ENCODE results near the gene LRBA. TPM values are rescaled to one million over a fixed set of nuclear protein-coding genes. Genes with fewer than 3 reads are reported as not detected.

Gene LRBA
- total RNA-seq, 1 experiment from 2014 or later = 55.3 TPM

- H3K56ac ChIP-seq (ENCODE audit: insufficient read length, low read depth, low read length) = no peak overlapping the region
- H3K23me2 ChIP-seq (ENCODE audit: insufficient read length, low read depth, low read length, poor library complexity, severe bottlenecking) = no peaks in the 10 kb centered on the region
- H2BK12ac ChIP-seq (ENCODE audit: insufficient read length, low read depth, low read length) = no peak overlapping the region
- Mint-ChIP-seq H3K27ac (no peak overlapping the region), H3K27me3 (ENCODE audit: low read depth) (no peaks in the 10 kb centered on the region), H3K9me3 (peaks cover 0 to 6% of the 10 kb centered on the region in 2 experiments; a peak in 1 of 5 replicates), H3K36me3 (ENCODE audit: insufficient read depth in 1 of 3, low read depth in 3 of 3) (peaks cover 2 to 10% (median 9%) of the 10 kb centered on the region in 3 experiments; a peak in 4 of 7 replicates), H3K4me3 (no peak overlapping the region), H3K4me1 (no peaks in the 10 kb centered on the region)
- H3K27me3 ChIP-seq (ENCODE audit: insufficient read depth, low read length) = no peaks in the 10 kb centered on the region
- no peak overlapping the region for H3K9ac ChIP-seq (ENCODE audit: extremely low read depth, insufficient read length, low read length)
- H4K20me1 ChIP-seq (ENCODE audit: control insufficient read depth, insufficient read depth, insufficient read length) = no peaks in the 10 kb centered on the region
- H3K4ac ChIP-seq (ENCODE audit: low read depth, low read length) = no peak overlapping the region
- H2AK5ac ChIP-seq (ENCODE audit: insufficient read length, low read length) = no peak overlapping the region
- no peak overlapping the region for H2BK120ac ChIP-seq (ENCODE audit: low read depth, low read length, poor library complexity, severe bottlenecking)
- H2AFZ ChIP-seq (ENCODE audit: low read length) = no peak overlapping the region
- H3K18ac ChIP-seq (ENCODE audit: insufficient read length, low read depth, low read length) = no peak overlapping the region
- no peak overlapping the region for H4K8ac ChIP-seq (replicated peaks; ENCODE audit: insufficient read length, low read depth, low read length)
- no peak for TF ChIP-seq CTCF (conservative IDR thresholded peaks at IDR 0.05)
- no peak for DNase-seq
- no peak overlapping the region for H3K4me2 ChIP-seq (ENCODE audit: insufficient read depth, insufficient read length, low read length)
- WGBS (ENCODE audit: extremely low coverage, insufficient read length, low lambda C conversion rate) = no CpG with 5 or more reads among the region's 3 CpGs
- H3K14ac ChIP-seq (ENCODE audit: insufficient read depth, low read length) = no peak overlapping the region
- no peak overlapping the region for H3K27ac ChIP-seq (ENCODE audit: insufficient read length, low read depth, low read length)
- no peak overlapping the region for H3K23ac ChIP-seq (ENCODE audit: insufficient read length, low read depth, low read length)
- H3K4me1 ChIP-seq (ENCODE audit: insufficient read depth, low read length) = no peaks in the 10 kb centered on the region
- no peaks in the 10 kb centered on the region for H3K79me2 ChIP-seq (ENCODE audit: insufficient read depth, low read length)
- H3K79me1 ChIP-seq (ENCODE audit: insufficient read depth, low read depth, low read length, poor library complexity, severe bottlenecking) = no peaks in the 10 kb centered on the region
- no peak overlapping the region for H2BK20ac ChIP-seq (ENCODE audit: low read depth, low read length, poor library complexity, severe bottlenecking)
- no peak overlapping the region for H2BK5ac ChIP-seq (ENCODE audit: insufficient read length, low read length)
- no peak overlapping the region for H2BK15ac ChIP-seq (ENCODE audit: low read depth, low read length)
- H4K5ac ChIP-seq (ENCODE audit: insufficient read length, low read depth, low read length) = no peak overlapping the region
- H4K91ac ChIP-seq (ENCODE audit: insufficient read length, low read depth, low read length) = no peak overlapping the region
- no peaks in the 10 kb centered on the region for H3K9me3 ChIP-seq (ENCODE audit: control insufficient read depth, low read depth, low read length)
- no peak overlapping the region for H3T11ph ChIP-seq (ENCODE audit: low read length)
Observed at GRCh38 chr4:150451883-150452282, 563.2 kb downstream of the LRBA start.
